ENCODE results near the gene PAK4.

- no peak for TF ChIP-seq USF1 (IDR thresholded peaks at IDR 0.05; ENCODE audit: borderline replicate concordance, low read depth)
- no peak for TF ChIP-seq CHD2 (IDR thresholded peaks at IDR 0.05; ENCODE audit: low read length, partially characterized antibody)
These were observed 51.6 kb downstream of the PAK4 start for GRCh38 chr19:39177110-39177699.
